IPS-NIHi11 (cell line): ENCODE results near the gene NPIPB6.
A peak's percentile ranks its signal among the peaks of the same experiment; 100 is the strongest.
"Not testable (repeated sequence)": the region's sequence is repeated elsewhere in the genome, so short reads cannot be mapped to it uniquely, and the experiment has no call there.

Experiments used
- DNase-seq: peaks from one replicate; pipeline ENCODE4 v3.0.0; 2012; ENCODE audit warnings: mixed read lengths, low spot score

Gene NPIPB6

GRCh38 chr16:28363408-28363807 is at the start of gene NPIPB6:
Gene NPIPB6 (minus strand): TSS chr16:28363508. CDS start chr16:28362822, 686 bp downstream.
- DNase-seq, result not testable (repeated sequence)

- DNase-seq, result not testable (repeated sequence)
Measured at GRCh38 chr16:28403220-28404072, 40.1 kb upstream of the NPIPB6 start, which contains the start of gene EIF3CL. Gene EIF3CL (minus strand): TSS chr16:28403841. CDS start chr16:28403618, 223 bp downstream.

DNA sequence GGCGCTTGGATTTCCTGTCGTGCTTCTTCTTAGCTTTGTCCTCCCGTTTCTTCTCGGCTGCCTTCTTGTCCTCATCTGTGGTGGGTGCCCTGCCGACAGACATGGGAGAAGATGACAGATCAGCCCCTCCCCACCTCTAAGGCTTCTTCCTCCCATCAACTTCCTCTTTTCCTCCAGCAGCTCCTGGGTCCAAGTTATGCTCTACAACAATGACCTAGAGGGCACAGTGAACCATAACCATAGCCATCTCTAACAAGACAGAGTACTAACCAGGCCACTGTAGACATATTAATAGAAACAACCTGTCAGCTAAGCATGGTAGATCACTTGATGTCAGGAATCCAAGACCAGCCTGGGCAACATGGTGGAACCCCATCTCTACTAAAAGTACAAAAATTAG is 28.7 kb upstream of the NPIPB6 start:
- DNase-seq, result not testable (repeated sequence)

- not testable (repeated sequence) for DNase-seq
Measured at GRCh38 chr16:28382177-28382867, 19.0 kb upstream of the NPIPB6 start.

DNA sequence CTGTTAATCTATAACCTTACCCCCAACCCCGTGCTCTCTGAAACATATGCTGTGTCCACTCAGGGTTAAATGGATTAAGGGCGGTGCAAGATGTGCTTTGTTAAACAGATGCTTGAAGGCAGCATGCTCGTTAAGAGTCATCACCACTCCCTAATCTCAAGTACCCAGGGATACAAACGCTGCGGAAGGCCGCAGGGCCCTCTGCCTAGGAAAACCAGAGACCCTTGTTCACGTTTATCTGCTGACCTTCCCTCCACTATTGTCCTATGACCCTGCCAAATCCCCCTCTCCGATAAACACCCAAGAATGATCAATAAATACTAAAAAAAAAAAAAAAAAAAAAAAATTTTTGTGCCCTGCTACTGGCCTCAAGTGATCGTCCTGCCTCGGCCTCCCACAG is 14.5 kb upstream of the NPIPB6 start:
- not testable (repeated sequence) for DNase-seq

DNA sequence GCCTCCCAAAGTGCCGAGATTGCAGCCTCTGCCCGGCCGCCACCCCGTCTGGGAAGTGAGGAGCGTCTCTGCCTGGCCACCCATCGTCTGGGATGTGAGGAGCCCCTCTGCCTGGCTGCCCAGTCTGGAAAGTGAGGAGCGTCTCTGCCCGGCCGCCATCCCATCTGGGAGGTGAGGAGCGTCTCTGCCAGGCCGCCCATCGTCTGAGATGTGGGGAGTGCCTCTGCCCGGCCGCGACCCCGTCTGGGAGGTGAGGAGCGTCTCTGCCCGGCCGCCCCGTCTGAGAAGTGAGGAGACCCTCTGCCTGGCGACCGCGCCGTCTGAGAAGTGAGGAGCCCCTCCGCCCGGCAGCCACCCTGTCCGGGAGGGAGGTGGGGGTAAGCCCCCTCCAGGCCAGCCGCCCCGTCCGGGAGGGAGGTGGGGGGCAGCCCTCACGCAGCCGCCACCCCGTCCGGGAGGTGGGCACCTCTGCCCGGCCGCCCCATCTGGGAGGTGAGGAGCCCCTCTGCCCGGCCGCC is 13.9 kb upstream of the NPIPB6 start:
- DNase-seq, result not testable (repeated sequence)

DNA sequence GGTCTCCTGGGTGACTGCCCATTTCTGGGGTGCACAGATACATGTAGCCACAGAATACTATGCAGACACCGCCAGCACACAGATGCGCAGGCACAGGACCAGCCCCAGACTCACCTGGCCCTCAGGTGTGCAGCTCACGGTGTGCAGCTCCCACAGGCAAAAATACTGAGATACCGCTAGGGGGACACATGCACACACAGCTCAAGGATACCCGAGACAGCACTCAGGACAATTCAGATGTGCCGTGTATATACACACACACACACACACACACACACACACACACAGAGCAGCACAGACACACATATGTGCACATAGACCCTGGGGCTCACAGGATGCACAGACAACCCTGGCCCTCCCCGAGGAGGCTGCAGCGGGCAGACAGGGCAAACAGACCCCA is 11.8 kb upstream of the NPIPB6 start:
- DNase-seq, result not testable (repeated sequence)

- DNase-seq, result not testable (repeated sequence)
Measured at GRCh38 chr16:28374281-28374680, 11.0 kb upstream of the NPIPB6 start.

- not testable (repeated sequence) for DNase-seq
Measured at GRCh38 chr16:28367926-28368325, 4.6 kb upstream of the NPIPB6 start.

DNA sequence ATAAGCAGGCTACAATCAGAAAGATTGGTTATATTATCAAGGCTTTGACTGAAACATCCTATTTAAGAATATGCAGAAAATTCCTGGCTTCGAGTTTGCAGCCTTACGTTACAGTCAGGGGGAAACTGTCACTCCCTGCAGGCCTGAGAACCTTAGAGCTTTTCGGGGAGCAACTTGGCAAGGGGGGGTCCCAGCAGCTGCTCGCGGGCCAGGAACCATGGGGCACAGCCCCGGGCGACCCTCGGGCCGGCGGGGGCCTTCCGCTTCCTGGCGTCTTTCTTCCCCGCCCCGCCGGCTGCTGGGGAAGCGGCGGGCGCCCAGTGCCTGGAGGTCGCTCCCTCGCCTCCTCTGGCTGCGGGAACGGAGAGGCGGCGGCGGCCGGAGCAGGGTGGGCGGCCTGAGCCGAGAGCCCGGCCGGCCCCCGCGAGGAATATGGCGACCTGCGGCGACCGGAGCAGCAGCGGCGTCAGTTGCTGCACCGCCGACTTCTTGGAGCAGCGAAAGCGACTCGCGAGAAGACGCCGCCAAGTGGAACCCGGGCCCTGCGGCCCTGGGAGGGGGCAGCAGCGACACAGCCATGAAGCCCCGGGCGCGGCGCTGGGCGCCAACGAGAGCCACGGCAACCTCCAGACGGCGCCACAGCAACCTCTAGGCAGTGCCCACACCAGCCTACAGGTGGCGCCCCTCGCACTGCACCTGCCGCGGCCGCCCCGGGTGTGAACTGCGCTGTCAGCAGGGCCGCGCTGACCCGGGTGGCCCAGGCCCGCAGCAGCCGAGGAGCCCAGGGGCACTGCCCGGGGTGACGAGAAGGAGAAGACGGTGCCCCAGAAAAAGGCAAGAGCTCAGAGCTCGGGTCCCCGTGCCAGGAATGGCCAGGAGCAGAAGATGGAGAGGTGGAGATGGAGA is 1.2 kb upstream of the NPIPB6 start:
- DNase-seq, result not testable (repeated sequence)

- DNase-seq, result not testable (repeated sequence)
Measured at GRCh38 chr16:28362600-28362999, 708 bp downstream of the NPIPB6 start.

DNA sequence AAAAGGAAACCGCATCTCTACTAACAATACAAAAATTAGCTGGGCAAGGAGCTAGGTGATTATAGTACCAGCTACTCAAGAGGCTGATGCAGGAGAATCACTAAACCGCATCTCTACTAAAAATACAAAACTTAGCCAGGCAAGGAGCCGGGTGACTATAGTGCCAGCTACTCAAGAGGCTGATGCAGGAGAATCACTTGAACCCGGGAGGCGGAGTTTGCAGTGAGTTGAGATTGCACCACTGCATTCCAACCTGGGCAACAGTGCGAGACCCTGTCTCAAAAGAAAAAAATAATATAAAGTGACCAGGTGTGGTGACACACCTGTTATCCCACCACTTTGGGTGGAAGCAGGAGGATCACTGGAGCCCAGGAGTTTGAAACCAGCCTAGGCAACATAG is 25.1 kb downstream of the NPIPB6 start:
- DNase-seq, result not testable (repeated sequence)

DNA sequence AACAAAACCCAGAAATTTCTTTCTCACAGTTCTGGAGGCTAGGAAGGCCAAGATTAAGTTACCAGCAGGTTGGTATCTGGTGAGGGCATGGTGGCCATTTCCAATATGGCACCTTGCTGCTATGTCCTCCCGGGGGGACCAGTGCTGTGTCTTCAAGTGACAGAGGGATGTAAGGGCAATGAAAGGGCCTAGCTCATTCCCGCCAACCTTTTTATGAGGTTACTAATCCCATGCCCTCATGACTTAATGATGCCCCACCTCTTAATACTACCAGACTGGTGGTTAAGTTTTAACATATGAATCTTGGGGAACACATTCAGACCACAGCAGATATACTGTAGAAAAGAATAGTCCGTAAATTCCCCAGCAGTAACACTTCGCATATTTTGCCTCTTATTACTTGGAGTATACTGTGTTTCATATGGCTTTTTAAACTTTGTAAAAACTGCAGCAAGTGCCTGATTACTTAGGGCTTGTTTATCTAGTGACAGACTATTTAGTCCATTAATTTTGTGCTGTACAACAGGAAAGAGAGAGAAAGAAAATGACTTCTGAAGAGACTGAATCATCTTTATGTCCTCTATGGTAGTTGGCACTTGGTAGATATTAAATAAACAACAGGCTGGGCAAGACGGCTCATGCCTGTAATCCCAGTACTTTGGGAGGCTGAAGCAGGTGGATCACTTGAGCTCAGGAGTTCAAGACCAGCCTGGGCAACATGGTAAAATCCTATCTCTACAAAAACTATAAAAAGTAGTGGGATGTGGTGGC is 26.2 kb downstream of the NPIPB6 start:
- not testable (repeated sequence) for DNase-seq

DNA sequence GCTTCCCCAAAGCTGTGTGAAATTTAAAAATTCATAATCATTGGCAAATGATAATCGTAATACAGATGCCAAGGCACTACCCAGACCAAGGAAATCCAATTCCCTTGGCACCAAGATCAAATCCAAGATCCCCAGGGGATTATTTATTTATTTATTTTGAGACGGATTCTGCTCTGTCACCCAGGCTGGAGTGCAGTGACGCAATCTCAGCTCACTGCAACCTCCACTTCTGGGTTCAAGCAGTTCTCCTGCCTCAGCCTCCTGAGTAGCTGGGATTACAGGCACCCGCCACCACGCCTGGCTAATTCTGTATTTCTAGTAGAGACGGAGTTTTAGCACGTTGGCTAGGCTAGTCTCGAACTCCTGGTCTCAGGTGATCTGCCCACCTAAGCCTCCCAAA is 27.6 kb downstream of the NPIPB6 start:
- DNase-seq, result not testable (repeated sequence)

- not testable (repeated sequence) for DNase-seq
Measured at GRCh38 chr16:28332632-28333031, 30.7 kb downstream of the NPIPB6 start.

DNA sequence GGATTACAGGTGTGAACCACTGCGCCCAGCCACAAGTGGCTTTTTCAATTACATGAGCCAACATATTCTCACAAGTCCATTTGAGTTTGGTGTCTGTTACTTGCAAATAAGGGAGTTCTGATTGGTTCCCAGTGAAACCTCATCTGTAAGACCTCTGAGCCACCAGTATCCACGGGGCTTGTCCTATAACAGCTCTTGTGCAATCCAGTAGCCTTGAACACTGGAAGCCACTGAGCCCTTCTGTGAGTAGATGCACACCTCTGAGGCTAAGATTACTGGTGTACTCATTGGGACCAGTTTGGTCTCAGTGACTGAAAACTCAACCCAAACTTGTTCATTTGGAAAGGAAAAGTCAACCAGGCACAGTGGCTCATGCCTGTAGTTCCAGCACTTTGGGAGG is 32.3 kb downstream of the NPIPB6 start:
- DNase-seq, result not testable (repeated sequence)

DNA sequence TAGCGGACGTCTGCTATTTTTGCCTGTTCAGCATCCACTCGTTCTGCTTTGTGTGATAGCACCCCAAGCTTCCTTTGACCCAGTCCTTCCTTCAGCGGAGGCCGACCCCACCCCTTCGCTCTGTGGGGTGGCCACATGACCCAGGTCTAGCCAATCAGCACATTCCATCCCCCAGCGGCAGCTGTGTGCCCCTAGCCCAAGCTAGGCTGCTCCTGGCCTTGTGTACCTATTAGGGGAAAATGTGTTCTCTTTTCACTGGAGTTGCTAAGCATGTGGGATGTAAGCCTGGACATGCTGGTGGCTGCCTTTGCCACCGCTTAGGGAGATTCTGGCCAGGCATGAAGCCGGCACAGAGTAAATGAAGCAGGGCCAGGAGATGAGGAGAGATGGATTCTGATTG is 33.1 kb downstream of the NPIPB6 start:
- peak; percentile 48 for DNase-seq

DNA sequence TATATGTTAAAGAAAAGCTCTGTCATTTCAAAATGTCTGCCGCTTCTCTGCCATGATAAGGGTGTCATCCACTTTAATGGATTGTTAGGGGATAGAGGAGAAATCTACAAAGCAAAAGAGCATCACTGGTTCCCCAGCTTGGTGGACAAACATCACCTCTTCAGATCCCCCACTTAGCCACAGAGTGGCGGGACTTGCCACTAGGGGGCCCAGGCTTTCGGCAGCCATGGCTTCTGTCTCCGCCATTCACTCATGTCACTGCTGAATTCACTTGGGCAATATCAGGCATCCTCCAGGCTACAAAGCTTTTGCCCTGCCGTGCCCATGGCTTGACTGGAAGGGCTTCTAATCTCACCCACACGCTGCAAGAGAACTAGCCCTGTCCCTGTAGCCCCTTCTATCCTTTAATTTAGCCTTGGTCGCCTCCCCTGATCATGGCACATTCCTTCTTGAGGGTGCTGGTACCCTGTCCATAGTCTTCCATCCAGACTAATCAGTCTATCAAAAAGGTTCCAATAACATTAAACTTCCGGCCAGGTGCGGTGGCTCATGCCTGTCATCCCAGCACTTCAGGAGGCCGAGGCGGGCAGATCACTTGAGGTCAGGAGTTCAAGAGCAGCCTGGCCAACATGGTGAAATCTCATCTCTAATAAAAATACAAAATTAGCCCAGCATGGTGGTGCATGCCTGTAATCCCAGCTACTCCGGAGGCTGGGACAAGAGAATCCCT is 36.3 kb downstream of the NPIPB6 start:
- DNase-seq, result peak; percentile 78

- DNase-seq, result no peak
Measured at GRCh38 chr16:28324887-28325279, 38.4 kb downstream of the NPIPB6 start.

DNA sequence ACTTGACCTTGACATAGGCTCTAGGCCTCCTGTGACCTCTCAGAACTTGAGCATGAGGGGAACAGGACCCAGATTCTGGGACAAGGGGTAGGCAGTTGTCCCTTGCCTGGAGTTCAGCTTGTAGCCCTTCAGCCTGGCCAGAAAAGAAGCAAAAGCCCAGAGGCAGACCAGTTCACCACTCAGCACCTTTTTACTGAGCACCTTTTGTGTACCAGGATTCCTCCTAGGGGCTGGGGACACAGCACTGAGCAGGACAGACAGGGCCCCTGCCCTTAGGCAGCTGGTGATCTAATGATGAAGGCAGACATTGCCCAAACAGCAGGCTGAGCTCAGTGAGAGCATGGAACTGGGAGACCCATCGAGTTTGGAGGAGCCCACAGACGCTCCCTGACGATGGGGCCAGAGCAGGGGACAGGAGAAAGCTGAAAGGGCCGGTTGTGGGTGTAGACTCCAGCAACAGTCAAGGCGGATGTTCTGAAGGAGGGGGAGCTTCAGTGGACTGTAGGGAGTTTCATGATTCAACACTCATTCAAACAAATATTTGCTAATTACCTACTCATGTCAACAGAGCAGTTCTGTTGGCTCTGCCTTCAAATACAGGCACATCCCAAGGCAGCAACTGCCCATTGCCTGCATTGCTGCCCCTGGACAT is 38.9 kb downstream of the NPIPB6 start:
- no peak for DNase-seq
